Measurements from ENCODE around the gene DNAJA3.

DNA sequence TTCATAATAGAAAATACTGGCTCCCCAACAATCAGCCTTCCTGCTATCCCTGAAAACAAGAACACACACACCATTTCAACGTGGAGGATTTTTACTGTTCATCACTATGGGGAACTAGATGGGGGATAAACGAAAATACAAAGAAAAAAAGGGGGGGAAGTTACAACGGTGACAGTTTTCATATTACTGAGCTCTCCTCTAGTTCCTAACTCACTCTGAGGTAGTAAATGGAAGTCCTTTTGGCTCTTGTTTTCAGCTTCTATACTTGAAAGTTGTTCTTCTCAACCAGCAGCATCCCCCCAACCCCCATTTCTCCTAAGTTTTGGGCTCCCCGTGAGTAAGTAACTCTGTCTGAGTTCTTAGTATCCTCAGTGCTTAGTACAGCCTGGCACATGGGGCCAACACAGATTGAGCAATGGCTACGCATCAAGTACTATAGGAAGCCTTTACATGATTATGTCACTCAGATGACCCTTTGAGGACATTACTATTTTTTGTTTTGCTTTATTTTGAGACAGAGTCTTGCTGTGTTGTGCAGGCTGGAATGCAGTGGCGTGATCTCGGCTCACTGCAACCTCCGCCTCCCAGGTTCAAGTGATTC, 5.1 kb upstream of the DNAJA3 start:
- TF ChIP-seq CTCF (IDR thresholded peaks at IDR 0.05), result no peak
- no peak for TF ChIP-seq EZH2phosphoT487 (IDR thresholded peaks at IDR 0.05)
